ENCODE measurements around the gene RALA.

- TF ChIP-seq POLR2A (IDR thresholded peaks at IDR 0.05) = no peak
- no peak for TF ChIP-seq POLR2AphosphoS5 (IDR thresholded peaks at IDR 0.05)
- TF ChIP-seq, protein P1, sequence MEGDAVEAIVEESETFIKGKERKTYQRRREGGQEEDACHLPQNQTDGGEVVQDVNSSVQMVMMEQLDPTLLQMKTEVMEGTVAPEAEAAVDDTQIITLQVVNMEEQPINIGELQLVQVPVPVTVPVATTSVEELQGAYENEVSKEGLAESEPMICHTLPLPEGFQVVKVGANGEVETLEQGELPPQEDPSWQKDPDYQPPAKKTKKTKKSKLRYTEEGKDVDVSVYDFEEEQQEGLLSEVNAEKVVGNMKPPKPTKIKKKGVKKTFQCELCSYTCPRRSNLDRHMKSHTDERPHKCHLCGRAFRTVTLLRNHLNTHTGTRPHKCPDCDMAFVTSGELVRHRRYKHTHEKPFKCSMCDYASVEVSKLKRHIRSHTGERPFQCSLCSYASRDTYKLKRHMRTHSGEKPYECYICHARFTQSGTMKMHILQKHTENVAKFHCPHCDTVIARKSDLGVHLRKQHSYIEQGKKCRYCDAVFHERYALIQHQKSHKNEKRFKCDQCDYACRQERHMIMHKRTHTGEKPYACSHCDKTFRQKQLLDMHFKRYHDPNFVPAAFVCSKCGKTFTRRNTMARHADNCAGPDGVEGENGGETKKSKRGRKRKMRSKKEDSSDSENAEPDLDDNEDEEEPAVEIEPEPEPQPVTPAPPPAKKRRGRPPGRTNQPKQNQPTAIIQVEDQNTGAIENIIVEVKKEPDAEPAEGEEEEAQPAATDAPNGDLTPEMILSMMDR (IDR thresholded peaks at IDR 0.05) = no peak
Observed at GRCh38 chr7:39688611-39689480, 65.5 kb downstream of the RALA start.
